Transverse colon (tissue), 4 donors: ENCODE results near the gene CD1B.

Experiments
- CTCF ChIP-seq, 5 experiments: fragments of 200-600 bp in 3 of 5; fragments of 450-650 bp in 2 of 5; sonication (generic) in 3 of 5; IDR thresholded peaks; 1 replicate in 2 of 5; 2 replicates in 3 of 5; pipeline ENCODE4 v1.5.1; 2016 to 2017; ENCODE audit warnings: antibody characterized with exemption in 5 of 5, inconsistent platforms in 3 of 5, mild to moderate bottlenecking in 2 of 5, moderate library complexity in 1 of 5
- POLR2A ChIP-seq: fragments of 450-650 bp; IDR thresholded peaks from one replicate; pipeline ENCODE4 v1.6.1; 2016; ENCODE audit warnings: antibody characterized with exemption, mild to moderate bottlenecking, moderate library complexity
- POLR2AphosphoS5 ChIP-seq, 3 donors: sonication (generic); formaldehyde crosslinking; IDR thresholded peaks; one replicate each; pipeline ENCODE4 v1.6.1; 2016; ENCODE audit warnings: antibody characterized with exemption in 3 of 3

DNA sequence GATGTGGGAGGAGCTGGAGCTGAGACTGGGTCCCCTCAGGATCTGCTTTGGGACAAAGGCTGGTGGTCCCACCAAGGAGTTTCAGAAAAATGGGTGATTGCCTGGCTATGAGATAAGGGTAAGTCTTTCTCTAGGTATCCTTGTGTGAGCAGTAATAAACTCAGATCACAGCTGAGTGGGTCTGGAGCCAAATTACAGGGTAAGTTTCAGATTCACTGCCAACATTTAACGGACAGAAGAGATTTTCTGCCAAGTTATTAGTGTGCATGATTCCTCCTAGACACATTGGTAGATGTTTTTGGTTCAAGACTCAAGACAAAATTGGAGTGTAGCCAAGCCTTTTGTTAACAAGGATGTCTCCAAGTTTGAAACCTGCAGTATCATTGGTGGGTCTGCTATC lies 7.5 kb downstream of the CD1B start:
- TF ChIP-seq CTCF (IDR thresholded peaks at IDR 0.05): no peak
- TF ChIP-seq POLR2A: no peak
- no peak for TF ChIP-seq POLR2AphosphoS5 (IDR thresholded peaks at IDR 0.05)
